ENCODE results near the gene LRMDA. TPM values are rescaled to one million over a fixed set of nuclear protein-coding genes. Genes with fewer than 3 reads are reported as not detected.

LRMDA gene
- total and polyA plus RNA-seq, 2 of the 8 experiments (the other 6 are each of a cell fraction or from before 2014, with no cell fraction given): 0.86 to 2.8 TPM

- Histone ChIP-seq H3K23me2 (ENCODE audit: low read depth, low read length) (no peaks in the 10 kb centered on the region), H2AFZ (ENCODE audit: low read length) (no peak overlapping the region), H3K79me1 (ENCODE audit: low read depth, low read length) (no peaks in the 10 kb centered on the region), H3K27me3 (replicated peaks in 1 of 4; ENCODE audit: control insufficient read depth in 3 of 4, extremely low read depth in 1 of 4, insufficient read depth in 3 of 4, low read length in 3 of 4) (no peaks in the 10 kb centered on the region), H3K4me1 (replicated peaks in 1 of 4; ENCODE audit: control insufficient read depth in 3 of 4, insufficient read depth in 4 of 4, low read length in 3 of 4) (peaks cover 0 to 2% (median 0%) of the 10 kb centered on the region in 4 experiments; a peak in 1 of 7 replicates), H3K18ac (ENCODE audit: extremely low read depth, low read length) (no peak overlapping the region), H3K56ac (replicated peaks; ENCODE audit: insufficient read length, low read depth, low read length) (no peak overlapping the region), H2BK20ac (ENCODE audit: low read length) (no peak overlapping the region), H2BK15ac (ENCODE audit: low read length) (no peak overlapping the region), H2AK5ac (ENCODE audit: low read depth, low read length) (no peak overlapping the region), H3K23ac (ENCODE audit: insufficient read length) (no peak overlapping the region), H2BK5ac (ENCODE audit: low read depth, low read length) (no peak overlapping the region), H4K20me1 (replicated peaks in 1 of 2; ENCODE audit: control insufficient read depth in 1 of 2, insufficient read depth in 2 of 2, low read length in 2 of 2) (no peaks in the 10 kb centered on the region), H3K36me3 (ENCODE audit: control insufficient read depth in 2 of 4, insufficient read depth in 4 of 4, low read length in 3 of 4) (no peaks in the 10 kb centered on the region), H4K91ac (replicated peaks; ENCODE audit: insufficient read length, low read length) (no peak overlapping the region), H3K4ac (replicated peaks; ENCODE audit: insufficient read length, low read depth, low read length) (no peak overlapping the region), H3K27ac (ENCODE audit: low read depth, low read length) (no peak overlapping the region), H3K79me2 (ENCODE audit: control insufficient read depth in 1 of 2, insufficient read depth in 2 of 2, low read length in 2 of 2) (no peaks in the 10 kb centered on the region), H3K9ac (replicated peaks in 1 of 4; ENCODE audit: extremely low read depth in 1 of 4, low read depth in 3 of 4, low read length in 3 of 4) (no peak overlapping the region), H3K4me2 (ENCODE audit: insufficient read depth in 1 of 2, low read depth in 2 of 2, low read length in 2 of 2) (no peak overlapping the region), H2BK120ac (replicated peaks; ENCODE audit: low read depth, low read length) (no peak overlapping the region), H3K14ac (ENCODE audit: insufficient read length) (no peak overlapping the region), H4K8ac (ENCODE audit: extremely low read depth, insufficient read depth, low read length) (no peak overlapping the region), H4K5ac (ENCODE audit: insufficient read length, low read depth, low read length) (no peak overlapping the region), H3K4me3 (ENCODE audit: extremely low read depth in 1 of 4, insufficient read depth in 2 of 4, low read depth in 3 of 4, low read length in 4 of 4) (no peak overlapping the region), H2BK12ac (ENCODE audit: low read depth, low read length) (no peak overlapping the region), H3K9me3 (ENCODE audit: insufficient read depth in 2 of 2, low read depth in 1 of 2, low read length in 1 of 2) (no peaks in the 10 kb centered on the region)
- no peak for FAIRE-seq
- CTCF ChIA-PET (ENCODE audit: partially characterized antibody): interaction anchor here (1.2 to 2.3 kb wide), 3 partner anchors 238 to 557 kb away, joined by 3 to 6 read pairs (median 5); no protein-coding TSS in a partner anchor
- WGBS, 2 experiments (ENCODE audit: extremely low coverage in 1 of 2, insufficient coverage in 1 of 2, insufficient read length in 1 of 2, insufficient replicate concordance in 2 of 2, low coverage in 1 of 2, low lambda C conversion rate in 2 of 2, missing lambda C conversion rate in 1 of 2): 92% methylated on average over 17 of the region's 17 CpGs; no CpG with 5 or more reads in 1 of the 2 experiments
- DNase-seq (ENCODE audit: low read depth in 1 of 2, low spot score in 2 of 2): no peak
- POLR2A ChIA-PET (ENCODE audit: partially characterized antibody): no interaction called here
- TF ChIP-seq ZNF274 (IDR thresholded peaks at IDR 0.05; ENCODE audit: borderline replicate concordance, extremely low read depth, low read length): no peak
- no peak for TF ChIP-seq BCL11A (IDR thresholded peaks at IDR 0.05; ENCODE audit: low read depth in 2 of 2, low read length in 2 of 2)
- TF ChIP-seq USF2 (IDR thresholded peaks at IDR 0.05; ENCODE audit: low read length): no peak
- TF ChIP-seq ATF2 (IDR thresholded peaks at IDR 0.05; ENCODE audit: low read length): no peak
- TF ChIP-seq SUZ12 (IDR thresholded peaks at IDR 0.05; ENCODE audit: low read length): no peak
- TF ChIP-seq CTCF (IDR thresholded peaks at IDR 0.05; ENCODE audit: control extremely low read depth in 1 of 3, insufficient read depth in 1 of 3, low read depth in 1 of 3, low read length in 3 of 3): no peak
Observed at GRCh38 chr10:76553263-76554032, 1122.0 kb downstream of the LRMDA start.
